IMR-90 (cell line): ENCODE results near the gene MTCH2.

ENCODE experiments used
- BHLHE40 ChIP-seq: fragments of 150-350 bp; IDR thresholded peaks from 2 replicates; pipeline ENCODE4 v1.6.1; 2016; ENCODE audit warnings: mild to moderate bottlenecking, low read depth, low read length
- CEBPB ChIP-seq: IDR thresholded peaks from 2 replicates; pipeline ENCODE4 v1.6.1; 2012; ENCODE audit warnings: low read depth, low read length, improper control_type of control experiment
- CHD1 ChIP-seq: IDR thresholded peaks from 2 replicates; pipeline ENCODE4 v1.6.1; 2012; ENCODE audit warnings: low read depth, low read length, improper control_type of control experiment
- CTCF ChIP-seq: conservative IDR thresholded peaks from 2 replicates; pipeline ENCODE4 v1.5.1; 2012; ENCODE audit warnings: mild to moderate bottlenecking, low read depth, low read length, improper control_type of control experiment
- MAFK ChIP-seq: IDR thresholded peaks from 2 replicates; pipeline ENCODE4 v1.6.1; 2012; ENCODE audit warnings: low read depth, low read length, improper control_type of control experiment
- MAZ ChIP-seq: IDR thresholded peaks from 2 replicates; pipeline ENCODE4 v1.6.1; 2012; ENCODE audit warnings: low read depth, mild to moderate bottlenecking, low read length, improper control_type of control experiment, moderate library complexity, borderline replicate concordance
- MXI1 ChIP-seq: IDR thresholded peaks from 2 replicates; pipeline ENCODE4 v1.6.1; 2012; ENCODE audit warnings: low read depth, mild to moderate bottlenecking, low read length, moderate library complexity, borderline replicate concordance
- POLR2A ChIP-seq: IDR thresholded peaks from 2 replicates; pipeline ENCODE4 v1.6.1; 2012; ENCODE audit warnings: mild to moderate bottlenecking, low read depth, low read length
- RAD21 ChIP-seq: IDR thresholded peaks from 2 replicates; pipeline ENCODE4 v1.6.1; 2012; ENCODE audit warnings: low read length, improper control_type of control experiment
- RCOR1 ChIP-seq: IDR thresholded peaks from 2 replicates; pipeline ENCODE4 v1.6.1; 2012; ENCODE audit warnings: mild to moderate bottlenecking, low read length, improper control_type of control experiment; ENCODE audit not compliant: insufficient replicate concordance
- RFX5 ChIP-seq: IDR thresholded peaks from 2 replicates; pipeline ENCODE4 v1.8.0; 2012; ENCODE audit warnings: low read depth, mild to moderate bottlenecking, low read length, moderate library complexity
- SMC3 ChIP-seq: fragments of 150-350 bp; IDR thresholded peaks from 2 replicates; pipeline ENCODE4 v1.6.1; 2016; ENCODE audit warnings: low read depth, mild to moderate bottlenecking, antibody characterized with exemption, low read length, moderate library complexity
- TF ChIP-seq, protein P1 (sequence below): fragments of 150-350 bp; IDR thresholded peaks from 2 replicates; pipeline ENCODE4 v1.6.1; 2017; ENCODE audit warnings: mild to moderate bottlenecking, antibody characterized with exemption, low read length, low read depth
- TF ChIP-seq, protein P2 (sequence below): fragments of 150-350 bp; IDR thresholded peaks from 2 replicates; pipeline ENCODE4 v1.6.1; 2016; ENCODE audit warnings: low read depth, mild to moderate bottlenecking, low read length, moderate library complexity, borderline replicate concordance

- TF ChIP-seq CHD1: no peak
- no peak for TF ChIP-seq POLR2A
- TF ChIP-seq CTCF: no peak
- TF ChIP-seq, protein P1, sequence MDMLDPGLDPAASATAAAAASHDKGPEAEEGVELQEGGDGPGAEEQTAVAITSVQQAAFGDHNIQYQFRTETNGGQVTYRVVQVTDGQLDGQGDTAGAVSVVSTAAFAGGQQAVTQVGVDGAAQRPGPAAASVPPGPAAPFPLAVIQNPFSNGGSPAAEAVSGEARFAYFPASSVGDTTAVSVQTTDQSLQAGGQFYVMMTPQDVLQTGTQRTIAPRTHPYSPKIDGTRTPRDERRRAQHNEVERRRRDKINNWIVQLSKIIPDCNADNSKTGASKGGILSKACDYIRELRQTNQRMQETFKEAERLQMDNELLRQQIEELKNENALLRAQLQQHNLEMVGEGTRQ: no peak
- TF ChIP-seq MXI1: no peak
- TF ChIP-seq, protein P2, sequence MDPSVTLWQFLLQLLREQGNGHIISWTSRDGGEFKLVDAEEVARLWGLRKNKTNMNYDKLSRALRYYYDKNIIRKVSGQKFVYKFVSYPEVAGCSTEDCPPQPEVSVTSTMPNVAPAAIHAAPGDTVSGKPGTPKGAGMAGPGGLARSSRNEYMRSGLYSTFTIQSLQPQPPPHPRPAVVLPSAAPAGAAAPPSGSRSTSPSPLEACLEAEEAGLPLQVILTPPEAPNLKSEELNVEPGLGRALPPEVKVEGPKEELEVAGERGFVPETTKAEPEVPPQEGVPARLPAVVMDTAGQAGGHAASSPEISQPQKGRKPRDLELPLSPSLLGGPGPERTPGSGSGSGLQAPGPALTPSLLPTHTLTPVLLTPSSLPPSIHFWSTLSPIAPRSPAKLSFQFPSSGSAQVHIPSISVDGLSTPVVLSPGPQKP: no peak
- TF ChIP-seq RAD21: no peak
- TF ChIP-seq SMC3: no peak
- no peak for TF ChIP-seq BHLHE40
- no peak for TF ChIP-seq CEBPB
- no peak for TF ChIP-seq MAFK
- TF ChIP-seq RCOR1: no peak
- TF ChIP-seq RFX5: no peak
- TF ChIP-seq MAZ: no peak
Observed at GRCh38 chr11:47651818-47652469, 9.6 kb upstream of the MTCH2 start.
